Calu3 (cell line): Measurements from ENCODE around the gene CCL19. TPM values are rescaled to one million over a fixed set of nuclear protein-coding genes. Genes with fewer than 3 reads are reported as not detected.

Experiments
- BruUV-seq: library from RNA; stranded (reverse); fragments of 400-500 nt; replicated peaks from 2 replicates; lab custom pipeline; 2021; lab: Mats Ljungman, UMichigan
- CTCF ChIA-PET: fragments of 300-600 bp; sonication (Branson Sonifier 250); formaldehyde crosslinking; loops from one replicate; lab custom pipeline; 2022; ENCODE audit warnings: antibody characterized with exemption; lab: Charles Lee
- DNase-seq: peaks from one replicate; pipeline ENCODE4 v3.0.0; 2022
- H3K27ac Mint-ChIP-seq: one replicate; pipeline ENCODE4 v1.8.0; 2022; ENCODE audit warnings: mixed read lengths; ENCODE audit not compliant: unreplicated experiment
- H3K27me3 Mint-ChIP-seq: one replicate; pipeline ENCODE4 v1.8.0; 2022; ENCODE audit warnings: mixed read lengths; ENCODE audit not compliant: unreplicated experiment
- H3K36me3 Mint-ChIP-seq: one replicate; pipeline ENCODE4 v1.8.0; 2022; ENCODE audit warnings: mild to moderate bottlenecking, moderate library complexity, mixed read lengths; ENCODE audit not compliant: insufficient read depth, unreplicated experiment
- H3K4me1 Mint-ChIP-seq: one replicate; pipeline ENCODE4 v1.8.0; 2022; ENCODE audit warnings: mild to moderate bottlenecking, low read depth, mixed read lengths; ENCODE audit not compliant: unreplicated experiment
- H3K4me3 Mint-ChIP-seq: one replicate; pipeline ENCODE4 v1.8.0; 2022; ENCODE audit warnings: mild to moderate bottlenecking, low read depth, moderate library complexity, mixed read lengths; ENCODE audit not compliant: unreplicated experiment
- H3K9me3 Mint-ChIP-seq: one replicate; pipeline ENCODE4 v1.8.0; 2022; ENCODE audit warnings: low read depth, mixed read lengths; ENCODE audit not compliant: unreplicated experiment
- CTCF ChIP-seq: fragments of 200-600 bp; IDR thresholded peaks from one replicate; pipeline ENCODE4 v1.8.0; 2022; ENCODE audit warnings: antibody characterized with exemption; ENCODE audit not compliant: unreplicated experiment
- intact Hi-C: fragments of 100-400 bp; cut with micrococcal nuclease; formaldehyde crosslinking; loops from one replicate; pipeline ENCODE4 v1.10.0; 2022; ENCODE audit not compliant: unreplicated experiment
- total RNA-seq: library from RNA; stranded (reverse); gene quantifications from 2 replicates; pipeline ENCODE4 v1.2.3, GENCODE V29; 2022

Gene CCL19
- total RNA-seq, 1 experiment from 2014 or later = not detected

GRCh38 chr9:34701769-34702736 is 11.0 kb upstream of the CCL19 start:
- H3K27me3 Mint-ChIP-seq = peaks cover 29% of the 10 kb centered on the region
- H3K4me3 Mint-ChIP-seq = peak overlapping the region; percentile 59
- no TSS peak for BruUV-seq
- peak; percentile 68 for TF ChIP-seq CTCF
- peak; percentile 82 for DNase-seq
- no peaks in the 10 kb centered on the region for H3K9me3 Mint-ChIP-seq
- CTCF ChIA-PET = interaction anchor here (0.7 to 1.0 kb wide), 4 partner anchors 27 to 56 kb away, joined by 3 read pairs; partner anchors contain the start of gene GALT
- intact Hi-C loops = no loop called here
- H3K4me1 Mint-ChIP-seq = no peaks in the 10 kb centered on the region
- H3K27ac Mint-ChIP-seq = no peak overlapping the region
- H3K36me3 Mint-ChIP-seq = peaks cover 6% of the 10 kb centered on the region

GRCh38 chr9:34701023-34701768 is 10.1 kb upstream of the CCL19 start:
- peak; percentile 74 for TF ChIP-seq CTCF
- intact Hi-C loops = no loop called here
- Mint-ChIP-seq H3K27me3 (peaks cover 26% of the 10 kb centered on the region), H3K4me1 (no peaks in the 10 kb centered on the region), H3K4me3 (peak overlapping the region; percentile 59), H3K9me3 (no peaks in the 10 kb centered on the region), H3K36me3 (peaks cover 6% of the 10 kb centered on the region), H3K27ac (no peak overlapping the region)
- CTCF ChIA-PET = interaction anchor here (1.0 kb wide), 1 partner anchor 55 kb away, joined by 3 read pairs; the partner anchor contains the start of gene GALT
- BruUV-seq = no TSS peak
- DNase-seq = peak; percentile 72

- intact Hi-C loops = no loop called here
- no peaks in the 10 kb centered on the region for H3K9me3 Mint-ChIP-seq
Measured at GRCh38 chr9:34694811-34695210, 3.7 kb upstream of the CCL19 start.

More at GRCh38 chr9:34694811-34695210, 3.7 kb upstream of the CCL19 start:
- Mint-ChIP-seq H3K36me3 (no peaks in the 10 kb centered on the region), H3K27me3 (peaks cover 66% of the 10 kb centered on the region), H3K4me1 (no peaks in the 10 kb centered on the region), H3K27ac (no peak overlapping the region), H3K4me3 (no peak overlapping the region)
- CTCF ChIA-PET = no interaction called here
- DNase-seq = no peak
- BruUV-seq = no TSS peak
- no peak for TF ChIP-seq CTCF
